IMR-90 (cell line): ENCODE results near the gene VEPH1. TPM values are rescaled to one million over a fixed set of nuclear protein-coding genes. Genes with fewer than 3 reads are reported as not detected.
A peak's percentile ranks its signal among the peaks of the same experiment; 100 is the strongest.

Experiments
- ATAC-seq: fragments of 200-7000 bp; cut with Tn5 transposase; 2 replicates; pipeline ENCODE4 v1.9.1; 2020; ENCODE audit warnings: low read depth, mild to moderate bottlenecking, moderate library complexity
- BruUV-seq: library from RNA; stranded (reverse); fragments of 400-500 nt; replicated peaks from 2 replicates; lab custom pipeline; 2021; lab: Mats Ljungman, UMichigan
- CTCF ChIA-PET: fragments of 300-600 bp; formaldehyde crosslinking; extraction: SDS; loops from one replicate; lab custom pipeline; 2021; ENCODE audit warnings: antibody characterized with exemption; lab: Yijun Ruan, JAX
- POLR2A ChIA-PET: fragments of 300-600 bp; sonication (Branson Sonifier 250); formaldehyde crosslinking; loops from one replicate; lab custom pipeline; 2022; ENCODE audit warnings: antibody characterized with exemption; ENCODE audit not compliant: unreplicated experiment; lab: Charles Lee
- DNase-seq: peaks from one replicate; pipeline ENCODE4 v3.0.0; 2013
- H2AFZ ChIP-seq: replicated peaks from 2 replicates; pipeline ENCODE3; 2013; ENCODE audit warnings: low read length, mild to moderate bottlenecking; ENCODE audit not compliant: poor library complexity
- H2AK5ac ChIP-seq: 2 replicates; pipeline ENCODE4 v1.6.1; 2013; ENCODE audit warnings: low read depth, low read length, inconsistent platforms
- H2AK9ac ChIP-seq: replicated peaks from 2 replicates; pipeline ENCODE3; 2013; ENCODE audit warnings: mild to moderate bottlenecking, low read depth, low read length, moderate library complexity; ENCODE audit not compliant: poor library complexity
- H2BK120ac ChIP-seq: 2 replicates; pipeline ENCODE4 v1.6.1; 2013; ENCODE audit warnings: low read depth, low read length, inconsistent platforms
- H2BK15ac ChIP-seq: 3 replicates; pipeline ENCODE4 v1.6.1; 2013; ENCODE audit warnings: low read depth, low read length, inconsistent platforms
- H2BK20ac ChIP-seq: 2 replicates; pipeline ENCODE4 v1.6.1; 2013; ENCODE audit warnings: low read depth, mild to moderate bottlenecking, inconsistent platforms, low read length, moderate library complexity
- H2BK5ac ChIP-seq: 2 replicates; pipeline ENCODE4 v1.6.1; 2013; ENCODE audit warnings: mild to moderate bottlenecking, low read depth, low read length, inconsistent platforms; ENCODE audit not compliant: poor library complexity, severe bottlenecking
- H3K14ac ChIP-seq: replicated peaks from 2 replicates; pipeline ENCODE4 v1.6.1; 2013; ENCODE audit warnings: low read depth, low read length, inconsistent platforms
- H3K18ac ChIP-seq: 2 replicates; pipeline ENCODE4 v1.6.1; 2013; ENCODE audit warnings: low read depth, low read length, control low read depth
- H3K23ac ChIP-seq: 2 replicates; pipeline ENCODE4 v1.6.1; 2013; ENCODE audit warnings: low read depth, low read length, inconsistent platforms
- H3K27ac ChIP-seq: 2 replicates; pipeline ENCODE4 v1.5.1; 2013; ENCODE audit warnings: mild to moderate bottlenecking, control low read depth, low read length; ENCODE audit not compliant: insufficient read depth
- H3K27me3 ChIP-seq: 2 replicates; pipeline ENCODE4 v1.6.1; 2013; ENCODE audit warnings: low read length; ENCODE audit not compliant: control insufficient read depth, insufficient read depth
- H3K36me3 ChIP-seq: 2 replicates; pipeline ENCODE4 v1.6.1; 2013; ENCODE audit warnings: low read length, mixed read lengths; ENCODE audit not compliant: control insufficient read depth, insufficient read depth
- H3K4ac ChIP-seq: 2 replicates; pipeline ENCODE4 v1.6.1; 2013; ENCODE audit warnings: low read depth, low read length, inconsistent platforms
- H3K4me1 ChIP-seq: 2 replicates; pipeline ENCODE4 v1.6.1; 2013; ENCODE audit warnings: low read length, mixed read lengths; ENCODE audit not compliant: control insufficient read depth, insufficient read depth
- H3K4me2 ChIP-seq: 2 replicates; pipeline ENCODE4 v1.6.1; 2013; ENCODE audit warnings: low read depth, mild to moderate bottlenecking, control low read depth, low read length, moderate library complexity
- H3K4me3 ChIP-seq: 2 replicates; pipeline ENCODE4 v1.5.1; 2013; ENCODE audit warnings: low read depth, mild to moderate bottlenecking, control low read depth, low read length, moderate library complexity; ENCODE audit not compliant: insufficient read depth
- H3K56ac ChIP-seq: 2 replicates; pipeline ENCODE4 v1.6.1; 2013; ENCODE audit warnings: low read length, inconsistent platforms; ENCODE audit not compliant: insufficient read depth; ENCODE audit errors: extremely low read depth
- H3K79me1 ChIP-seq, 2 experiments: 2 replicates each; pipeline ENCODE4 v1.6.1; 2013; ENCODE audit warnings: low read length in 2 of 2, inconsistent platforms in 1 of 2, low read depth in 1 of 2
- H3K9ac ChIP-seq: 2 replicates; pipeline ENCODE4 v1.6.1; 2013; ENCODE audit warnings: low read depth, low read length, control low read depth
- H3K9me1 ChIP-seq: 2 replicates; pipeline ENCODE4 v1.6.1; 2013; ENCODE audit warnings: low read length, inconsistent platforms; ENCODE audit not compliant: insufficient read depth
- H3K9me3 ChIP-seq: 2 replicates; pipeline ENCODE4 v1.6.1; 2013; ENCODE audit warnings: low read length; ENCODE audit not compliant: control insufficient read depth, insufficient read depth
- H4K20me1 ChIP-seq: 2 replicates; pipeline ENCODE4 v1.6.1; 2013; ENCODE audit warnings: low read length, inconsistent platforms; ENCODE audit not compliant: insufficient read depth
- H4K5ac ChIP-seq: 2 replicates; pipeline ENCODE4 v1.6.1; 2013; ENCODE audit warnings: mild to moderate bottlenecking, low read depth, low read length, control low read depth
- H4K8ac ChIP-seq, 2 experiments: 2 replicates each; pipeline ENCODE4 v1.6.1; 2013; ENCODE audit warnings: low read depth in 2 of 2, low read length in 2 of 2, control low read depth in 1 of 2, inconsistent platforms in 1 of 2
- H4K91ac ChIP-seq: 2 replicates; pipeline ENCODE4 v1.6.1; 2013; ENCODE audit warnings: low read depth, low read length, inconsistent platforms; ENCODE audit not compliant: insufficient read depth
- NFE2L2 ChIP-seq: fragments of 150-350 bp; IDR thresholded peaks from 2 replicates; pipeline ENCODE4 v1.6.1; 2016; ENCODE audit warnings: low read depth, mild to moderate bottlenecking, low read length
- RAD21 ChIP-seq: IDR thresholded peaks from 2 replicates; pipeline ENCODE4 v1.6.1; 2012; ENCODE audit warnings: low read length, improper control_type of control experiment
- USF2 ChIP-seq: fragments of 150-350 bp; IDR thresholded peaks from 2 replicates; pipeline ENCODE4 v1.6.1; 2017; ENCODE audit warnings: mild to moderate bottlenecking, antibody characterized with exemption, low read length, low read depth
- WGBS, 2 experiments: methylation state at CpG; one replicate each; pipeline versions ENCODE4 v1.1.5 to v1.1.7; 2013; ENCODE audit warnings: missing lambda C conversion rate in 2 of 2; ENCODE audit not compliant: insufficient read length in 1 of 2; ENCODE audit errors: extremely low coverage in 2 of 2; 5-methylcytosine and 5-hydroxymethylcytosine counted together
- dilution Hi-C: fragments of 300-500 bp; cut with HindIII; formaldehyde crosslinking; loops from one replicate; pipeline ENCODE4 v1.14.3; 2018; ENCODE audit warnings: low sequenced_read_pairs; ENCODE audit not compliant: unreplicated experiment
- in situ Hi-C: fragments of 300-500 bp; cut with MboI; formaldehyde crosslinking; loops from 3 replicates; pipeline ENCODE4 v1.14.3; 2019; ENCODE audit warnings: low sequenced_read_pairs, inconsistent platforms, mixed read lengths
- intact Hi-C: fragments of 100-400 bp; cut with micrococcal nuclease; formaldehyde crosslinking; loops from 2 replicates; pipeline ENCODE4 v1.10.0; 2022
- polyA plus RNA-seq, 3 experiments: library from polyadenylated mRNA; depleted of rRNA; stranded (reverse); fragments of >200 nt; gene quantifications; 2 replicates each; pipeline ENCODE4 v1.2.3, GENCODE V29; 2012; ENCODE audit warnings: low replicate concordance in 1 of 3
- total RNA-seq: library from RNA; depleted of rRNA; stranded (reverse); fragments of >200 nt; gene quantifications from 2 replicates; pipeline ENCODE4 v1.2.3, GENCODE V29; 2012

Gene VEPH1
- total and polyA plus RNA-seq, 2 of the 4 experiments (the other 2 are of a cell fraction) = 30.5 to 130 TPM

GRCh38 chr3:157544501-157545130, 41.4 kb upstream of the VEPH1 start:
- H3K9ac ChIP-seq = no peak overlapping the region

More at GRCh38 chr3:157544501-157545130, 41.4 kb upstream of the VEPH1 start:
- Histone ChIP-seq H2BK5ac (no peak overlapping the region), H2BK20ac (no peak overlapping the region), H3K4ac (no peak overlapping the region), H2BK120ac (no peak overlapping the region), H3K23ac (no peak overlapping the region), H2AFZ (no peak overlapping the region), H3K27me3 (no peaks in the 10 kb centered on the region), H3K27ac (peak overlapping the region; percentile 54; the same call in 1 of the 2 replicates), H4K8ac (no peak overlapping the region), H2AK9ac (no peak overlapping the region), H4K5ac (no peak overlapping the region), H3K9me3 (peaks cover 5% of the 10 kb centered on the region), H3K18ac (no peak overlapping the region), H3K4me2 (no peak overlapping the region; the same call in 1 of the 2 replicates), H3K36me3 (no peaks in the 10 kb centered on the region), H3K56ac (no peak overlapping the region), H4K91ac (no peak overlapping the region), H2BK15ac (no peak overlapping the region), H3K79me1 (no peaks in the 10 kb centered on the region), H2AK5ac (no peak overlapping the region), H3K4me3 (no peak overlapping the region), H3K9me1 (peaks cover 3% of the 10 kb centered on the region), H3K14ac (no peak overlapping the region), H3K4me1 (peaks cover 3% of the 10 kb centered on the region; the same call in 1 of the 2 replicates), H4K20me1 (no peaks in the 10 kb centered on the region)
- dilution Hi-C loops (no loop called here), intact Hi-C loops (no loop called here), in situ Hi-C loops (no loop called here)
- TF ChIP-seq RAD21 (no peak), USF2 (no peak), NFE2L2 (peak; percentile 71; the same call in 1 of the 2 replicates)
- WGBS, 2 experiments = 40% methylated on average over 1 of the region's 4 CpGs; no CpG with 5 or more reads in 1 of the 2 experiments
- ATAC-seq (peak; percentile 29; the same call in 1 of the 2 replicates), DNase-seq (peak; percentile 74)
- POLR2A ChIA-PET = no interaction called here
- CTCF ChIA-PET = interaction anchor here (0.6 to 3.1 kb wide), 3 partner anchors 12 to 251 kb away, joined by 3 to 15 read pairs (median 5); no protein-coding TSS in a partner anchor
- no TSS peak for BruUV-seq
